ENCODE results near the gene CNTRL.
"Not testable (repeated sequence)": the region's sequence is repeated elsewhere in the genome, so short reads cannot be mapped to it uniquely, and the experiment has no call there.

CNTRL gene

GRCh38 chr9:121073038-121073437 is 1.7 kb upstream of the CNTRL start:
- no peak for DNase-seq

GRCh38 chr9:121075251-121076036 is 689 bp downstream of the CNTRL start:
- no peak for DNase-seq

- no peak for DNase-seq
Observed at GRCh38 chr9:121082075-121082474, 7.3 kb downstream of the CNTRL start.

- DNase-seq: no peak
Observed at GRCh38 chr9:121085661-121086060, 10.9 kb downstream of the CNTRL start.

- DNase-seq: no peak
Observed at GRCh38 chr9:121088576-121088975, 13.8 kb downstream of the CNTRL start.

- not testable (repeated sequence) for DNase-seq
Observed at GRCh38 chr9:121090743-121091142, 16.0 kb downstream of the CNTRL start.

- no peak for DNase-seq
Observed at GRCh38 chr9:121095057-121095456, 20.3 kb downstream of the CNTRL start.

GRCh38 chr9:121098567-121099198 is 23.9 kb downstream of the CNTRL start:
- no peak for DNase-seq

- DNase-seq: not testable (repeated sequence)
Observed at GRCh38 chr9:121104054-121104453, 29.3 kb downstream of the CNTRL start.

GRCh38 chr9:121105531-121105930 is 30.8 kb downstream of the CNTRL start:
- DNase-seq: no peak

- no peak for DNase-seq
Observed at GRCh38 chr9:121107029-121107428, 32.3 kb downstream of the CNTRL start.

- no peak for DNase-seq
Observed at GRCh38 chr9:121107881-121108280, 33.1 kb downstream of the CNTRL start.

- DNase-seq: no peak
Observed at GRCh38 chr9:121115466-121115865, 40.7 kb downstream of the CNTRL start.

GRCh38 chr9:121118266-121118665 is 43.5 kb downstream of the CNTRL start:
- no peak for DNase-seq

- no peak for DNase-seq
Observed at GRCh38 chr9:121120386-121120785, 45.6 kb downstream of the CNTRL start.

GRCh38 chr9:121121582-121122087 is 46.9 kb downstream of the CNTRL start:
- DNase-seq: peak; percentile 97

- no peak for DNase-seq
Observed at GRCh38 chr9:121122246-121123032, 47.7 kb downstream of the CNTRL start.

- DNase-seq: no peak
Observed at GRCh38 chr9:121123816-121124535, 49.2 kb downstream of the CNTRL start.

- no peak for DNase-seq
Observed at GRCh38 chr9:121125590-121125989, 50.8 kb downstream of the CNTRL start.

- DNase-seq: not testable (repeated sequence)
Observed at GRCh38 chr9:121129384-121129783, 54.6 kb downstream of the CNTRL start.

GRCh38 chr9:121133104-121133816 is 58.5 kb downstream of the CNTRL start:
- peak; percentile 60 for DNase-seq

GRCh38 chr9:121135642-121136041 is 60.9 kb downstream of the CNTRL start:
- DNase-seq: no peak

Measured in activated naive CD4-positive, alpha-beta T cell treated with anti-CD3 and anti-CD28 coated beads, Interleukin-2, amount 50 U/mL, for 16 hours (primary cell).